ENCODE results near the gene TLDC2.
"Not testable (repeated sequence)": the region's sequence is repeated elsewhere in the genome, so short reads cannot be mapped to it uniquely, and the experiment has no call there.

The TLDC2 gene

GRCh38 chr20:36932476-36933426 lies 56.8 kb downstream of the TLDC2 start:
- Histone ChIP-seq H3K27ac (no peak overlapping the region), H3K4me1 (peaks cover 0 to 37% (median 12%) of the 10 kb centered on the region in 4 donors), H3K9me3 (no peaks in the 10 kb centered on the region), H3K27me3 (no peaks in the 10 kb centered on the region), H3K36me3 (peaks cover 67 to 82% (median 78%) of the 10 kb centered on the region in 3 donors), H3K4me3 (no peak overlapping the region)
- TF ChIP-seq, protein P1, sequence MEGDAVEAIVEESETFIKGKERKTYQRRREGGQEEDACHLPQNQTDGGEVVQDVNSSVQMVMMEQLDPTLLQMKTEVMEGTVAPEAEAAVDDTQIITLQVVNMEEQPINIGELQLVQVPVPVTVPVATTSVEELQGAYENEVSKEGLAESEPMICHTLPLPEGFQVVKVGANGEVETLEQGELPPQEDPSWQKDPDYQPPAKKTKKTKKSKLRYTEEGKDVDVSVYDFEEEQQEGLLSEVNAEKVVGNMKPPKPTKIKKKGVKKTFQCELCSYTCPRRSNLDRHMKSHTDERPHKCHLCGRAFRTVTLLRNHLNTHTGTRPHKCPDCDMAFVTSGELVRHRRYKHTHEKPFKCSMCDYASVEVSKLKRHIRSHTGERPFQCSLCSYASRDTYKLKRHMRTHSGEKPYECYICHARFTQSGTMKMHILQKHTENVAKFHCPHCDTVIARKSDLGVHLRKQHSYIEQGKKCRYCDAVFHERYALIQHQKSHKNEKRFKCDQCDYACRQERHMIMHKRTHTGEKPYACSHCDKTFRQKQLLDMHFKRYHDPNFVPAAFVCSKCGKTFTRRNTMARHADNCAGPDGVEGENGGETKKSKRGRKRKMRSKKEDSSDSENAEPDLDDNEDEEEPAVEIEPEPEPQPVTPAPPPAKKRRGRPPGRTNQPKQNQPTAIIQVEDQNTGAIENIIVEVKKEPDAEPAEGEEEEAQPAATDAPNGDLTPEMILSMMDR (IDR thresholded peaks at IDR 0.05), result no peak
- no peak for DNase-seq
- intact Hi-C loops (cut with DNase I; ENCODE audit: low total_unique reads), result no loop called here

- H3K4me1 ChIP-seq, result peaks cover 0 to 45% (median 17%) of the 10 kb centered on the region in 4 donors
- H3K36me3 ChIP-seq, result peaks cover 64 to 82% (median 78%) of the 10 kb centered on the region in 3 donors
- H3K27me3 ChIP-seq; H3K27ac ChIP-seq; intact Hi-C loops (cut with DNase I; ENCODE audit: low total_unique reads); H3K4me3 ChIP-seq; H3K9me3 ChIP-seq: not testable (repeated sequence)
- peak in 1 of 2 donors; percentile 59 for DNase-seq
These were observed 57.6 kb downstream of the TLDC2 start for GRCh38 chr20:36933571-36933970.

- peak in 1 of 2 donors; percentile 41 for DNase-seq
- peaks cover 38 to 68% (median 64%) of the 10 kb centered on the region in 3 donors for H3K36me3 ChIP-seq
- peaks cover 0 to 64% (median 17%) of the 10 kb centered on the region in 4 donors for H3K4me1 ChIP-seq
- H3K27me3 ChIP-seq, result no peaks in the 10 kb centered on the region
- TF ChIP-seq, protein P1 (IDR thresholded peaks at IDR 0.05), result no peak
- H3K9me3 ChIP-seq, result no peaks in the 10 kb centered on the region
- peak overlapping the region; percentile 78 for H3K27ac ChIP-seq
- intact Hi-C loops (cut with DNase I; ENCODE audit: low total_unique reads), result no loop called here
- H3K4me3 ChIP-seq, result no peak overlapping the region
These were observed 60.4 kb downstream of the TLDC2 start for GRCh38 chr20:36936341-36936740.

DNA sequence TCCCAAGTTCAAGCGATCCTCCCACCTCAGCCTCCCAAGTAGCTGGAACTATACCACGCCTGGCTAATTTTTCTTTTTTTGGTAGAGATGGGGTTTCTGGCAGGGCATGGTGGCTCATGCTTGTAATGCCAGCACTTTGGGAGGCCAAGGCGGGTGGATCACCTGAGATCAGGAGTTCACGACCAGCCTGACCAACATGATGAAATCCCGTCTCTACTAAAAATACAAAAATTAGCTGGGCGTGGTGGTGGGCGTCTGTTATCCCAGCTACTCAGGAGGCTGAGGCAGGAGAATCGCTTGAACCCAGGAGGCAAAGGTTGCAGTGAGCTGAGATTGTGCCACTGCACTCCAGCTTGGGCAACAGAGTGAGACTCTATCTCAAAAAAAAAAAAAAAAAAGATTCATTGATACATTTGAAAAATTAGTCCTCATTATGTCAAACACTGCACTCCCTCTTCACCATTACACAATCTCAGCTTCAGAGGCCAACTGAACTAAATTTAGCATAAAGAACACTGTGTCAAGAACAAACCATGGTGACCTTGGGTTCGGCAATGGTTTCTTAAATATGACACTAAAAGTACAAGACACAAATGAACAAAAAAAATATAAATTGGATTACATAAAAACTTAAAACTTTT lies 60.9 kb downstream of the TLDC2 start:
- intact Hi-C loops (cut with DNase I; ENCODE audit: low total_unique reads); H3K27me3 ChIP-seq; H3K9me3 ChIP-seq; H3K4me3 ChIP-seq: not testable (repeated sequence)
- Histone ChIP-seq H3K27ac (peak overlapping the region; percentile 78), H3K4me1 (peaks cover 0 to 66% (median 17%) of the 10 kb centered on the region in 4 donors), H3K36me3 (peaks cover 35 to 65% (median 64%) of the 10 kb centered on the region in 3 donors)
- DNase-seq, result peak in 1 of 2 donors; percentile 64

- Histone ChIP-seq H3K27ac (peak overlapping the region; percentile 78), H3K4me3 (no peak overlapping the region), H3K27me3 (no peaks in the 10 kb centered on the region), H3K4me1 (peaks cover 0 to 69% (median 17%) of the 10 kb centered on the region in 4 donors), H3K36me3 (peaks cover 29 to 64% (median 63%) of the 10 kb centered on the region in 3 donors), H3K9me3 (no peaks in the 10 kb centered on the region)
- intact Hi-C loops (cut with DNase I; ENCODE audit: low total_unique reads), result no loop called here
- DNase-seq, result no peak
- TF ChIP-seq, protein P1 (IDR thresholded peaks at IDR 0.05), result no peak
These were observed 61.4 kb downstream of the TLDC2 start for GRCh38 chr20:36937402-36937770.

GRCh38 chr20:36941401-36941835 lies 65.5 kb downstream of the TLDC2 start:
- H3K4me3 ChIP-seq, result no peak overlapping the region
- peaks cover 0 to 97% (median 20%) of the 10 kb centered on the region in 4 donors for H3K4me1 ChIP-seq
- TF ChIP-seq, protein P1 (IDR thresholded peaks at IDR 0.05), result no peak
- H3K27me3 ChIP-seq, result no peaks in the 10 kb centered on the region
- DNase-seq, result no peak
- intact Hi-C loops (cut with DNase I; ENCODE audit: low total_unique reads), result no loop called here
- peaks cover 24 to 58% (median 47%) of the 10 kb centered on the region in 3 donors for H3K36me3 ChIP-seq
- H3K27ac ChIP-seq, result peak overlapping the region; percentile 80 to 82
- H3K9me3 ChIP-seq, result no peaks in the 10 kb centered on the region
